Esophagus squamous epithelium (tissue), 5 donors: Measurements from ENCODE around the gene COL8A2. TPM values are rescaled to one million over a fixed set of nuclear protein-coding genes. Genes with fewer than 3 reads are reported as not detected.

Experiments
- DNase-seq: peaks from one replicate; lab custom pipeline; 2025; lab: John Stamatoyannopoulos, UW
- H3K27ac ChIP-seq, 4 donors: fragments of 200-600 bp; sonication (generic); one replicate each; pipeline ENCODE4 v1.5.1; 2016 to 2019; ENCODE audit warnings: mild to moderate bottlenecking in 1 of 4
- H3K27me3 ChIP-seq, 4 donors: fragments of 200-600 bp; sonication (generic); 1 replicate in 3 of 4; 2 replicates in 1 of 4; pipeline versions ENCODE4 v1.5.1 to v1.6.0; 2017 to 2021; ENCODE audit warnings: antibody characterized with exemption in 1 of 4
- H3K36me3 ChIP-seq, 3 donors: fragments of 200-600 bp; sonication (generic); one replicate each; pipeline ENCODE4 v1.5.1; 2016 to 2019
- H3K4me1 ChIP-seq, 3 donors: fragments of 200-600 bp; sonication (generic); one replicate each; pipeline ENCODE4 v1.5.1; 2017 to 2019
- H3K4me3 ChIP-seq, 4 donors: fragments of 200-600 bp; sonication (generic); 1 replicate in 3 of 4; 2 replicates in 1 of 4; pipeline ENCODE4 v1.5.1; 2016 to 2019; ENCODE audit warnings: mild to moderate bottlenecking in 2 of 4, moderate library complexity in 1 of 4
- H3K9me3 ChIP-seq, 3 donors: fragments of 200-600 bp; sonication (generic); one replicate each; pipeline ENCODE4 v1.5.1; 2016 to 2019
- CTCF ChIP-seq, 6 experiments: fragments of 450-650 bp in 4 of 6; fragments of 200-600 bp in 2 of 6; sonication (generic) in 2 of 6; IDR thresholded peaks; one replicate each; pipeline ENCODE4 v1.5.1; 2016 to 2019; ENCODE audit warnings: antibody characterized with exemption in 6 of 6, mild to moderate bottlenecking in 4 of 6, moderate library complexity in 4 of 6
- POLR2A ChIP-seq, 4 donors: fragments of 450-650 bp; IDR thresholded peaks; one replicate each; pipeline ENCODE4 v1.6.1; 2017; ENCODE audit warnings: antibody characterized with exemption in 4 of 4, mild to moderate bottlenecking in 4 of 4, moderate library complexity in 3 of 4
- WGBS, 2 donors: methylation state at CpG; one replicate each; pipeline ENCODE4 v1.1.5; 2018; 5-methylcytosine and 5-hydroxymethylcytosine counted together
- intact Hi-C: fragments of 100-400 bp; cut with DNase I; formaldehyde crosslinking; loops from one replicate; pipeline ENCODE4 v1.15.0; 2022
- total RNA-seq, 4 donors: library from RNA; depleted of rRNA; stranded (reverse); fragments of >200 nt; gene quantifications; one replicate each; pipeline ENCODE4 v1.1.0, GENCODE V29; 2016
- donor health status: DM: yes; HTN: yes; CAD: no.

The COL8A2 gene
- total RNA-seq, 4 donors from 2014 or later: 4.0 to 7.4 (median 5.1) TPM

GRCh38 chr1:36137226-36137625, 12.2 kb upstream of the COL8A2 start:
- 50 to 80% methylated on average over 2 to 3 of the region's 5 CpGs for WGBS, 2 donors
- peak overlapping the region; percentile 76 to 86 (median 82) for H3K27ac ChIP-seq
- TF ChIP-seq POLR2A (IDR thresholded peaks at IDR 0.05) (no peak), CTCF (IDR thresholded peaks at IDR 0.05) (no peak)
- no peaks in the 10 kb centered on the region for H3K27me3 ChIP-seq
- intact Hi-C loops: no loop called here
- H3K9me3 ChIP-seq: no peaks in the 10 kb centered on the region
- H3K4me3 ChIP-seq: no peak overlapping the region
- H3K4me1 ChIP-seq: peaks cover 38 to 87% (median 64%) of the 10 kb centered on the region in 3 donors
- peaks cover 9 to 42% (median 10%) of the 10 kb centered on the region in 3 donors for H3K36me3 ChIP-seq
- DNase-seq: no peak

GRCh38 chr1:36136535-36136934, 11.5 kb upstream of the COL8A2 start:
- no peak for DNase-seq
- intact Hi-C loops: no loop called here

GRCh38 chr1:36135796-36136195, 10.8 kb upstream of the COL8A2 start:
- Histone ChIP-seq H3K9me3 (no peaks in the 10 kb centered on the region), H3K36me3 (peaks cover 9 to 42% (median 10%) of the 10 kb centered on the region in 3 donors), H3K4me1 (peaks cover 35 to 72% (median 55%) of the 10 kb centered on the region in 3 donors), H3K27ac (peak overlapping the region; percentile 76 to 86 (median 82)), H3K27me3 (no peaks in the 10 kb centered on the region), H3K4me3 (no peak overlapping the region)
- no peak for TF ChIP-seq CTCF (IDR thresholded peaks at IDR 0.05)
- no peak for TF ChIP-seq POLR2A (IDR thresholded peaks at IDR 0.05)
- no peak for DNase-seq
- intact Hi-C loops: no loop called here

More at GRCh38 chr1:36136535-36136934, 11.5 kb upstream of the COL8A2 start:
- no peaks in the 10 kb centered on the region for H3K9me3 ChIP-seq
- H3K4me3 ChIP-seq: no peak overlapping the region
- H3K27ac ChIP-seq: peak overlapping the region; percentile 76 to 86 (median 82)
- peaks cover 35 to 80% (median 61%) of the 10 kb centered on the region in 3 donors for H3K4me1 ChIP-seq
- H3K36me3 ChIP-seq: peaks cover 9 to 42% (median 10%) of the 10 kb centered on the region in 3 donors
- WGBS, 2 donors: 25 to 45% methylated on average over 1 of the region's 1 CpG
- no peaks in the 10 kb centered on the region for H3K27me3 ChIP-seq
- no peak for TF ChIP-seq CTCF (IDR thresholded peaks at IDR 0.05)
- TF ChIP-seq POLR2A (IDR thresholded peaks at IDR 0.05): no peak

- Histone ChIP-seq H3K27ac (peak overlapping the region; percentile 76 to 86 (median 82)), H3K9me3 (no peaks in the 10 kb centered on the region), H3K36me3 (peaks cover 9 to 40% (median 10%) of the 10 kb centered on the region in 3 donors), H3K4me1 (peaks cover 35 to 68% (median 50%) of the 10 kb centered on the region in 3 donors), H3K27me3 (no peaks in the 10 kb centered on the region), H3K4me3 (no peak overlapping the region)
- intact Hi-C loops: no loop called here
- no peak for DNase-seq
- 50 to 56% methylated on average over 4 of the region's 6 CpGs for WGBS, 2 donors
- TF ChIP-seq POLR2A (IDR thresholded peaks at IDR 0.05): no peak
- no peak for TF ChIP-seq CTCF (IDR thresholded peaks at IDR 0.05)
These were observed 10.3 kb upstream of the COL8A2 start for GRCh38 chr1:36135330-36135667.

GRCh38 chr1:36134505-36135329, 9.7 kb upstream of the COL8A2 start:
- WGBS, 2 donors: 67 to 74% methylated on average over 5 to 7 of the region's 7 CpGs
- Histone ChIP-seq H3K4me1 (peaks cover 35 to 62% (median 44%) of the 10 kb centered on the region in 3 donors), H3K4me3 (no peak overlapping the region), H3K36me3 (peaks cover 7 to 34% (median 10%) of the 10 kb centered on the region in 3 donors), H3K9me3 (no peaks in the 10 kb centered on the region), H3K27me3 (no peaks in the 10 kb centered on the region), H3K27ac (peak overlapping the region; percentile 76 to 86 (median 82))
- no peak for DNase-seq
- intact Hi-C loops: loop anchor here (5.0 kb wide), 1 partner anchor 37 kb away; no protein-coding TSS in a partner anchor
- TF ChIP-seq CTCF (IDR thresholded peaks at IDR 0.05): peak; percentile 20 to 63 (median 57)
- no peak for TF ChIP-seq POLR2A (IDR thresholded peaks at IDR 0.05)
